Ecto neural progenitor cell (in vitro differentiated cells): Measurements from ENCODE around the gene SVEP1.

Experiments
- DNase-seq: peaks from one replicate; pipeline ENCODE4 v3.0.0-alpha.2; 2018; ENCODE audit warnings: low spot score

The SVEP1 gene

DNA sequence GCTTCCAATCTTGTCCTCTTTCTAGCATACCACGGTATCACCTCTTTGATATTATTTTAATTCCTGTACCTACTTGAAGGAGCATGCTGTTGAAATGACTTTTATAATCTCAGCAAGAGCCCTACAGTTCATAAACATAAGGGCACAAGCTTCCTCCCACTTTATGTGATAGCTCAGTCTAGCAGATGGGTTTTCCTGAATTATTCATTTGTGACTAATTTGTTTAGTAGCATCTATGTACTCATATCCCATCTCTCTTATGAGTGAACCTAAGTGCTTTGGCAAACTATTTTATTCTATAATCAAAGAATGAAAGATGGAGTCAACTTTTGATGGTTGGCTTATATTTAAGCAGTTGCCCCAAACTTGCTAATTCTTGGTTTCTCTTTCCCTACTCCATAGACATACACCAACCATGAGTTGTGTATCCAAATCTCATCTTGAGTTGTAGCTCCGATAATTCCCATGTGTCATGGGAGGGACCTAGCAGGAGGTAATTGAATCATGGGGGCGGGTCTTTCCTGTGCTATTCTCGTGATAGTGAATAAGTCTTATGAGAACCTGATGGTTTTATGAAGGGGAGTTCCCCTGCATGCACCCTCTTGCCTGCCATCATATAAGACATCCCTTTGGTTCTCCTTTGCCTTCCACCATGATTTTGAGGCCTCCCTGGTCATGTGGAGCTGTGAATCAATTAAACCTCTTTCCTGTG lies 259.6 kb downstream of the SVEP1 start:
- no peak for DNase-seq

DNA sequence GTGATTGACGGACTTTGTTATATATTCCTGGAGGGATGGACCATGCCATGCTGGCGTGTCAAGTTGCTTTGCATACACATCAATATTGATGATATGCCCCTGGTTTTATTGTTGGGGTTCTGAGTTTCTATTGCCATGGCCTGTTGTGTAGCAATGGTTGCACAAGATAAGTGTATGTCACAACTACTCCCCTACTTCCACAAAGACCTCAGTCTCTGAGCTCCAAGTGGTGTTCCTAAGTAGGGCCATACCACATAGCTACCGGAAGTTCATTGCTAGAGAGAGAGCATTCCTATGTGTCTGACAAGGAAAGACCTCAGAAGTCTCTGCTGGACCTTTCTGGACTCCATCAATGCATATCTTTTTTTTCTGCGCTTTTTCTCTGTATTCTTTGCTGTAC lies 261.6 kb downstream of the SVEP1 start:
- no peak for DNase-seq

DNA sequence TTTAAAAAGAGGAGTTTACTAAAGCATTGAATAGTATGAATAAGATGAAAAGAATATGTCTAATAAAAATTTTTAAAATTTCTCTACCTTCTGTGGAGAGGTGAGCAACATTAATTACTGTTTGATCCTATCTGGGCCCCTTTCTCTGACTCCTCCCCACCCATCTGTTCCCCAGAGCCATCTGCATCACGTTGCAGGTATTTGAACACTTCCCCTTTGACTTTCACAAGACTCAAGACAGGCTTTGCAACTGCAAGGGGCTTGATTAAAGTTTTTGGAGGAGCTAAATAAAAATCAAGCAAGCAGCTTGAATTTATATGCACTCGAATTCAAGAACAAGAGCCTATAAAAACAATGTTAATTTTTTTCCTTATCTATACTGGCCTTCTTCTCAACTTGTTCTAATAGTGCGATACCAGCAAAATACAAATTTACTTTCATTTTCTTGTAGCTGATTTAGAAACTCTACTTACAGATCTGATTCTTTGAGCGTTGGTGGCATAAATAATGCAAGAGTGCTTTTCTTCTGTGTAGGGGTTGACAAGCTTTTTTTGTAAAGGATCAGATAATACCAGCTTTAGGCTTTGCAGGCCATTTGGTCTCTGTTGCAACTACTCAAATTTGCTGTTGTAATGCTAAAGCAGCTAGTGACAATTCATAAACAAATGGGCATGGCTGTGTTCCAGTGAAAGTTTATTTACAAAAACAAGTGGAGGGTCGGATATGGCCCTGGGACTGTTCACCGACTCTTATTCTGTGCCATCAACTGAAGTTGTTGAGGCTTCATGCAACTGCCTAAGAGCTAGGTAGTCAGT lies 263.1 kb downstream of the SVEP1 start:
- no peak for DNase-seq
